ENCODE measurements around the gene IARS2.
"Not testable (repeated sequence)": the region's sequence is repeated elsewhere in the genome, so short reads cannot be mapped to it uniquely, and the experiment has no call there.

IARS2 gene

DNA sequence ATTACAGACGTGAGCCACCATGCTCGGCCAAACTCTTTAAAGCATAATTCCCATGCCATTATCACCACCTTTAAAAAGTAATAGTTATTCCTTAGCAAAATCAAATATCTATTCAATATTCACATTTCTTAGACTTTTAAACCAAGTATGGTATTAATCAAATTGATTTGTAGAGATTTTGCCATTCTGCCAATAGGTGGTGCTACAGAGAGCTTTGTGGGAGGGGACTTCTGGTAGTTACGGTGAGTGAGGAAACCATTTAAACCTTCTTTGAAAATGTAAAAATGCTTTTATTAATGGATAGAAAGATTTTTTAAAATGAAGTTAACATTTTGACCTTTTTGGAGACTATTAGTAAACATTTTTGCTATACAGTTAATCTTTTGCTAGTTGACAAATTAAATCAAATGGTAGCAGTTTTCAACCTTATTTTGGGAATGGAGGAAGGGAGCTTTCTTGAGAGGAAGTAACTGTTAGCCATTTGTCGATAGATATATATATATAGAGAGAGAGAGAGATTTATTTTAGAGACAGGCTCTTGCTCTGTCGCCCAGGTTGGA, 19.3 kb downstream of the IARS2 start:
- peak; percentile 24 for DNase-seq

DNA sequence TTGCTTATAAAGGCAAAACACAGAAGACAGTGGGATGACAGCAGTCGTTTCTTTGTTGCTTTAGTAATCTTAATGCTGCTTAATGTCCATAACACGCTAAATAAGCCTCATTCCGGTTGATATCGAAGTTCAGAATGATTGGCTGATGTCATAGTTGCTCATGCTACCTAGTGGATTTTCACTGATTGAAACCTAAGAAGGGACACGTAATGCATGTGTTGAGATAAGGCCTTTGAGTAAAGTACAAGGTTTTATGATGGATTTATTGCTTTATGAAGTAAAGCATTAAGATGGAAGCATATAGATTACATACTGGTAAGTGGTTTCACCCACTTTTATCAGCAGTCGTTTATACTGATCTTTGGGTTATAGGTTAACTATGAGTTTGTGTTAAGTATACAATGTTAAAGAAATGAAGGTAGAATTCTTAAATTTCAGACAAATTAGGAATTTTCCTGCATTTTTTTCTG, 25.1 kb downstream of the IARS2 start:
- no peak for DNase-seq

DNA sequence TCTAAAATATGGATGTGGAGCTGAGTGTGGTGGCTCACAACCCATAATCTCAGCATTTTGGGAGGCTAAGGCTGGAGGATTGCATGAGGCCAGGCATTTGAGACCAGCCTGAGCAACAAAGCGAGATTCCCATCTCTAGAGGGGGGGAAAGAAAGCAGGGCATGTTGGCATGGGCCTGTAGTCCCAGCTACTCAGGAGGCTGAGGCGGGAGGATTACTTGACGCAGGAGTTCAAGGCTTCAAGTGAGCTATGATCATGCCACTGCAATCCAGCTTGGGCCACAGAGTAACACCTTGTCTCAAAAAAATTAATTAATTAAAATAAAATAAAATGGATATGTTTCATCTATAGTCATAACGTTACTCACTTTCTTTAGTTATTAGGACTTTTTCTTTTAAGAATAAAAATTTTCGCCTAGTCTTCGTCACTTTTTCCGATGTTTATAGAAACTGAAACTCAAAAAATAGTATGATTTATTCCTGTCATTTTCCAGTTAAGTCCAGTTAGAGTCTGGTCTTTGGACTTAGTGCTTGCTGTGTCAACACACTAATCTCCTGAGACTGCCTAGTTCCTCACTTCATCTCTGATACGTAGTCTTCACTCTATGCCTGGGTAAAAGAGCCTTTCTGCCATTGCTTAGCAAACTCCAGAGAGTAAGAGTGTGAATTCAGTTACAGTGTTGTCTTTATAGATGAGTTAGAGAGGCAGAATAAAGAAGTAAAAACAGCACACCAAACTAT, 28.0 kb downstream of the IARS2 start:
- DNase-seq, result no peak

DNA sequence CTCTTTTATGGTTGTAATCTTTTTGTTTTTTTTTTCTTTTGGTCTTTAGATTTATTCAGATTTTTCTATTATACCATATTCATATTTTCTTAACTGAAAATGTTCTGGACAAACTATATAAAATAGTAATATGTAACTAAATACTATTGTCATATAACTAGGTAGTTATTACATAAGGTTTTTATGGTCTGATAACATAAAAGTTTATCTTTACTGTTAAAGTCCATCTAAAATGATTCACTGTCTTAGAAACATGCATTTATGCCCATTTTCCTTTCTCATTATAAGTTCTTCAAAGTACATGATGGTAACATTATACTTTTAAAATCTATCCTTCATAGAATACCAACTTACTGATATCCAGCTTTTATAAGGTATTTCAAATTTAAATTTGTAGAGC, 29.1 kb downstream of the IARS2 start:
- no peak for DNase-seq

DNA sequence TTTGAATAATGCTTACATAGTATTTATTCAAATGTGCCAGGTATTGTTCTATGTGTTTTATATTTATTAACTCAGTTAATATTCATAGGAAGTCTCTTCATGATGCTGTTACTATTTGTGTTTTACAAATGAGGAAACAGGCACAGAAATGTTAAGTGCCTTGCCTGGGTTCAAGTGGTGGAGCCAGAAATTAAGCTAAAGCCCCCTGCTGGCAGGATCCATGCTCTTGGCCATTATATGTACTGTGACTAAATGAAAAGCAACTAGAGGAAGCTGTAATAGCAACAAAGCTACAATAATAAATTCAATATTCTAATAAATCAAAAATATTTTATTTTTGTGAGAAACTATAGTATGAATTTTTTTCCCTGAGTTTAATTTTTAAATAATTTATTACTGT, 30.0 kb downstream of the IARS2 start:
- peak; percentile 14 for DNase-seq

DNA sequence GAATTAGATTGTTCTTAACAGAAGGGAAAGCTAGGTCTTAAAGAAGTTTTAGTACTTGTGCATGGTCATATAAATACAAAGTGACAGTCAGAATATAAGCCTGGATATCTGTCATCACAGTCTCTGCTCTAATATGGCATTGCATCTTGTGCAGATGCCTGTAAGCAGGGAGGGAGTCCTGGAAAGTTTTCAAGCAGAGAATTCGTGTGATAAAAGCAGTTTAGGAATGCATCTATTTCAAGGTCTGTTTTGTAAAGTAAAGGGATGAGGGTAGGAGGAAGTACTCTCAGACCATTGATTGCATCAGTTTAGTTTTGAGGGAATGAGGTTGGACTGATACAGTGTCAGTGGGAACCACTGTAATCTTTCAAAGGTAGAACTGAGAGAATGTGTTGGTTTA, 30.6 kb downstream of the IARS2 start:
- no peak for DNase-seq

DNA sequence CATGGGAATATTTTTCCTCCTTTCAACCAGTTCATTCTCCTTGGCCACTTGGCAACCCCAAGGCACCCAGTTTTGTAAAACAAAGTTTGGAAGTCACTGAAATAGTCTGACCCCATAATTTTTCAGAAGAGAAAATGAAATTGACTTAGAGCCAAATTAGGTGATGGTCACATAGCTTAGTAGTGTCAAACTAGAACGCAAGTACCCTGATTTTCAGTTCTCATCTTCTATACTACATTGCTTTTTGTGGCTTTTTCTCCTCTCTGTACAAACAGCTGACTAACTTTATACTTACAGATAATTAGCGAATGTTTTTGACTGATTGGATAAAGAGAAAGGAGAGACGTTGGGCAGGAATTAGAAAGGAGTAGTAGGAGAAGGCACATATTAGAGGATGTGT, 33.1 kb downstream of the IARS2 start:
- DNase-seq, result no peak

DNA sequence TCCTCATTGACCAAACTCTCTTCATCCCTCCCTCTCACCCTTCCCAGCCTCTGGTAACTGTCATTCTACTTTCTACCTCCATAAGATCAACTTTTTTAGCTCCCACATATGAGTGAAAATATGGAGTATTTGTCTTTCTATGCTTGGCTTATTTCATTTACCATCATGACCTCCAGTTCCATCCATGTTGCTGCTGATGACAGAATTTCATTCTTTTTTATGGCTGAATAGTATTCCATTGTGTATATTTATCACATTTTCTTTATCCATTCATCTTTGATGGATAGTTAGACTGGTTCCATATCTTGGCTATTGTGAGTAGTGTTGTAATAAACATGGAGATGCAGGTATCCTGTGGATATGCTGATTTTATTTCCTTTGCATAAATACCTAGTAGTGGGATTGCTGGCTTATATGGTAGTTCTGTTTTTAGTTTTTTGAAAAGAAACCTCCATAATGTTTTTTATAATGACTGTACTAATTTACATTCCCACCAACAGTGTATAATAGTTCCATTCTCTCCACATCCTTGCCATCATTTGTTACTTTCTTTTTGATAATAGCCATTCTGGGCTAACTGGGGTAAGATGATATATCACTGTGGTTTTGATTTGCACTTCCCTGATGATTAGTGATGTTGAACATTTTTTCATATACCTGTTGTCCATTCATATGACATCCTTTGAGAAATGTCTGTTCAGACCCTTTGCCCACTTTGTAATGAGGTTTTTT, 35.7 kb downstream of the IARS2 start:
- no peak for DNase-seq

DNA sequence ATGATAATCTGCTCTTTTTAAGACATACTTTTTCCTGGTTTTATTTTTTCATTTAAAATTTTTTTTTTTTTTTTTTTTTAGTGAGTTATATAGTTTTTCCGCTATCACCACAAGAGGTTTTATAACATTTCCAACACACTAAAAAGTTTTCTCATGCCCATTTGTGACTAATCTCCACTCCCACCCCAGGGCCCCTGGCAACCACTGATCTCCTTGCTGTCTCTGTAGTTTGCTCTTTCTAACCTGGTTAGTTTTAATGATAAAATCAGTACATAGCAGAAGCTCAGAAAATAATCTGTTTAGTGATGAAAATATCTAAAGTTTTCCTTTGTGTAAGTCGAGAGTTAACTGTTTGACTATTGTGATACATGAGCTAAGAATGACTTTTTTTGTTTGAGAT, 41.8 kb downstream of the IARS2 start:
- DNase-seq, result no peak

DNA sequence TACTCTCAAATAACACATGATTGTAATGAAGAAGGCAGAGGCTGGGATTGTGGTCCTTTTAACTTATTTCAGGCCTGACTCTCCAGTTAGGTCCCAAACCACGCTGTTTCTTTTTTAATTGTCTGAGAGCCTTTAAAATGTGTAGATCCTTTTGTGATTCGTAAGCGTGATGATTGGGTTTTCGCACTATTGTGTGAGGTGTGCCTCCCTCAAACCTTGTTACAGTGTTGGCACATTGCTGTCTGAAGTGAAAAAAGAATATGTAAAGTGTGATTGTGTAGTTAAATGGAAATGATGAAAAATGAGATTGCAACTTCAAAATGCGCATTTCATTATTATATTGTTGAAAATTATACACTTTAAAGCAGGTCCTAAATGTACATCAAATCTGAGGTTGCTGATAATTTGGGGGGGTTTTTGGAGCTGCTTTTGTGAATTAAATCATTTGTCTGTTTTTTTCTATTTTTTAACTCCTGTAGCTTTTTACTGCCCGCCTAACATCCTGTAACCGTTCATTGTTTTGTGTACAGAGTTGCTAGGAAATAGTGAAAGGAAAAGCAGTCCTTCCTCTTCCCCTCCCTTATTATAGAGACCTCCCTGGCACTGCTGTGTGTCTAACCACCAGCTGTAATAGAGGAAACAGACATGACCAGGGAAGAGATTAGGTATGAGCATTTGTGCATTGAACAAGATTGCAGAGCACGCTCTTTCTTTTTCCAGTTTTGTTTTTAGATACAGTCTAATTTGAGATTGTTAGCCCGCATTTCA, 43.3 kb downstream of the IARS2 start:
- no peak for DNase-seq

DNA sequence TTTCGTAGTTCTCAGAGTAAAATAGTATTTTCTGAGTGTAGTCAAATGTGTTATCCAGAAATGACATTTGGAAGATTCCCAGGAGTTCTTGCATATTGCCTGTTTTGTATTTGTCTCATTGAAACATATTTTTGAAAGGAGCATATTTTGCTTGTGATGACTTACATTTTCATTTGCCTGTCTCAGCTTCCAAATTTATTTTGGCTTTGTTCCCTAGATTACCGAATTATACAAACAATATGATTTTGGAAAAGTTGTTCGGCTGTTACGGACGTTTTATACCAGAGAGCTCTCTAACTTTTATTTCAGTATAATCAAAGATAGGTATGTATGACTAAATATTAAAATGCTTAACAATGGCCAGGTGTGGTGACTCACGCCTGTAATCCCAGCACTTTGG, 46.0 kb downstream of the IARS2 start:
- DNase-seq, result no peak

DNA sequence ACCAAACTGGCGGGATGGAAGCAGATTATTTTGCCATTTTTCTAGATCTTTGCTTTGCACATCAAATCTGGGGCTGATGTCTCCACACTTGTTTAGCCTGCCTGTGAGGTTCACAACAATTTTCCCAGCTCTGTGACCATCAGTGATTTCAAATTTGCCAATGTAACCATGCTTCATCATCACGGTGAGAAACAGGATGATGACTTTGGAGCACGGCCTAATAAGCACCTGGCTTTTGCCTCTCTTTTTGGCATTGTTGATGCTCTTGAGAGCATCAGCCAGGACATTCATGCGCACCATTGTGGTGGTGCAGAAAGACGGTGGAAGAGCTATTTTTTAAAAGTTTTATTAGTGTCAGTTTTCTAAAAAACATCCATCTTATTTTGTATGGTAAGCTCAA, 50.1 kb downstream of the IARS2 start:
- DNase-seq, result no peak

DNA sequence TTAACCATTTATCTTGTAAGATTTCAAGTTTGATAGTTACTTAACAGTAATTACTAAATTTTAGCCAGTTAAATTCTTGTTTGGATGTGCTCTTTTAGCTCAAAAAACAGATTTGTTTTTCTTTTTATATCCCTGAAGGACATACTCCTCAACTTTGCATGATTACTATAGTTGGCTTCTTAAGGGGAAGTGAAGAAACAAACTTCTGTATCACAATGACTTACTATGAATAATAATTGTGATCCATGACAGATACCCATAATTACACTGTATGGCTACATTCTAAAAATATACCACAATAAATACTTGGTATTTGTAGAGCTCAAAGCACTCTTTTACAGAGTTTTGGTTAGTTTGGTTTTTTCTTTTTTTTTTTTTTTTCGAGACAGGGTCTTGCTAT, 55.8 kb downstream of the IARS2 start:
- DNase-seq, result no peak

DNA sequence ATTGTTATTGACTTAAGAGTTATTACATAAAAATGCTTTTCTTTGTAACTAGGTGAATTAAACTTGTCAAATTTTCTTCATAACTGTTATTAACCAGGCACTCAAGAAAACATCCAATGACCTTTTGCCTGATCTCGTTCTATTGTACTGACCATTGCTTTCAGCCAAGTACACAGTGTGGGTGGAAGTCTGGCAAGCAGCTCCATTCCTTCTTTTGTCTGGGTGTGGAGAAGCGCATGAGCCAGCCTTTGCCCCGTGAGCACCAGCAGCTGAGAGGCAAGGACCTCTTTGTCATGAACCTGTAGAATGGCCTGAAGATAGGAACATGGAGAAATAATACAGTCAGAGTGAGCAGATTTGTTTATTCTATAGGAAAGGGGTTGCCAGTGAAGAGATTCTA, 57.5 kb downstream of the IARS2 start:
- no peak for DNase-seq

DNA sequence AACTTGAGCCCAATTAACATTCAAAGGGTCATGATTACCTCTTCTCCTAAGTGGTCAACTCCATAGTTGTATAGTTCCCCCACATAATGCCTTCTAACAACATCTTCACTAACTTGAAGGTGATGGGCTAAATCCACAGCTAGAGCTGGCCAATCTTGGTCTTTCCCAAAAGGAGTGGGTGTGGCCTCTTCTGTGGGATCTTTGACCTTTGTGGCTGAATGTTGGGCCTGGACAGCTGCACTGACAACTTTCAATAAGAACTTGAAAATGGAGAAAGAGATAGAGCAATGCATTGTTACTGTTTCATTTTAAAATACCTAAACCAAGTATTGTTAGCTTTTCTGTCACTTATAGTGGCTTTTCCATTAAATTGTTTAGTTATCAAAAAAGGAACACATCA, 59.2 kb downstream of the IARS2 start:
- no peak for DNase-seq

DNA sequence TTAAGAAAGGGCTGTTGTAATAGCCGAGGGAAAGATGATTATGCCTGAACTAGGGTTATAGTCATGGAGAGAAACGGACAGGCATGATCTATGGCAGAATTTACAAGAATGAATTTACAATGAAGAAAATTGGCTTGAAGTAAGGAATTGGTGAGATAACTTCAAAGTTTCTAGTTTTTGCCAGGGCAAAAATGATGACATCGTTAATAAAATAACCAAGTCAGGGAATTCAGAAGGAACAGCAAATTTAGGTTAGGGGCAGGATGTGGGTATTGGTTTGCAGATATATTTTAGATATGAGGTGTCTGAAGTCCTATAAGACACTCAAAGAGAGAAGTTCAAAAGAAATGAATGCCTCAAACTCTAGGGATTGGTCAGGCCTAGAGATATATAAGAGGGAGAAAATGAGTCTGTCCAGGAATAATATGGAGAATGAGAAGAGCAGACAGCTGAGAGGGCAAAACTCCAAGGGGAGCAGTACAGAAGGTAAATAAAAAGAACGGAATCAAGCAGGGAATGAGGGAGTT, 62.8 kb downstream of the IARS2 start:
- no peak for DNase-seq

DNA sequence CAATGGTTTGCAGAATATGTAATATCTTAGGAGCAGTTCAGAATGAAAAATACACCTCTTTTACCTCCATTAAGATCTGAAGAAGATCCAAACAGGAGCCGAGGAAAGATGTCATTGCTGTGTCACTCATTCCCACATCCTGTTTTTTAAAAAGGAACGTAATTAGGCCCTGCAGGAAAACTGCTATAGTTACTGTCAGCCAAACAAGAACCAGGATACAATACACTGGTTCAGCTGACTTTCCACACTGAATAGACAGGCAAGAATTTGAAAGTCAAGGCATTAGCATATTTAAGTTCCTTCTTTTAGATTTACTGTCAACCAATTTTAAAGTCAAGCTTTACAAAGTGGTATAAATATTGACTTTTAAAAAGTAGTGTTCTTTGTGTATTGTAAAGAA, 63.8 kb downstream of the IARS2 start:
- DNase-seq, result no peak

DNA sequence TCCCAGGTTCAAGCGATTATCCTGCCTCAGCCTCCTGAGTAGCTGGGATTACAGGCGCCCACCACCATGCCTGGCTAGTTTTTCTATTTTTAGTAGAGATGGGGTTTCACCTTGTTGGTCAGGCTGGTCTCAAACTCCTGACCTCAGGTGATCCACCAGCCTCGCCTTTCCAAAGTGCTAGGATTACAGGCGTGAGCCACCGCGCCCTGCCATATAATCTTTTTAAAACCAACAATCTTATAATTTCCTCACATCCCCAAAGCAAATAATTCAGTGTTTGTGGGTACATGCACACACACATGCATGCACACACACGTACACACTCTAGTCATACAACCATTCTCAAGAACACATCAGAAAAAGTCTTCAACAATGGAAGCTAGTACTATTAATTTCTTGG, 64.6 kb downstream of the IARS2 start:
- DNase-seq, result not testable (repeated sequence)

DNA sequence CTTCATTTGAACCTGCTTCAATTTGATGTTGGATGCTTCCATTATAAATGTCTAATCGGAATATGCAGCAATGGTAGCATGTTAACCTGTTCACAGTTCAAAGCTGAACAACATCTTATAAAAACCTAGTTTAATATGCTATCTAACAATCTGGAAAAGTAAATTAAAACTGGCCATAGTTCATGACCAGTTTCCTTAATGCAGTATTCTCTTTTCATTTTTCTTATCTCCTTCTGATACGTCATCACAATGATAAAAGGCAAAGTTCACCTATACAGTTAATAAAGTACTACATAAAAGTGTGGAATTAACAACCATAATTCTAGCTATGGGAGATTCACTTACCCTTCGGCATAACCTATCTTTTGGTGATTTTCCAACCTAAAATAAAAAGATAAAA, 65.1 kb downstream of the IARS2 start:
- DNase-seq, result no peak

DNA sequence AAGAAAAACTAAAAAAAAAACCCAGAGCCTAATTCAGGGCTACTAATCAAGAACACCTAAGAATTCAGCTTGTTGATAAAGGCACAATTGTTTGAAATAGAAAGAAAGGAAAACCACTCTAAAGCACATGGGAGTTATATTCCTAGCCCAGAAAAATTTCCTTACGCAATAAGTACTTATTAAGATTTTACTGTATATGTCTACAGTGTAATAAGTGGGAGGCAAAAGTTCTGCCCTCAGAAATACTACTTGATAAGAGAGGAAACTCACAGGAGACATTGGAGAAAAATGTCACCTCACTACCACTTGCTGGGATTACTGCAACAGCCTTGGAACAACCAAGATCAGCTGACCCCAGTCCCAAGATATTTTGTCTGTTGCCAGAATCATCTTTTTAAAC, 66.1 kb downstream of the IARS2 start:
- DNase-seq, result no peak

DNA sequence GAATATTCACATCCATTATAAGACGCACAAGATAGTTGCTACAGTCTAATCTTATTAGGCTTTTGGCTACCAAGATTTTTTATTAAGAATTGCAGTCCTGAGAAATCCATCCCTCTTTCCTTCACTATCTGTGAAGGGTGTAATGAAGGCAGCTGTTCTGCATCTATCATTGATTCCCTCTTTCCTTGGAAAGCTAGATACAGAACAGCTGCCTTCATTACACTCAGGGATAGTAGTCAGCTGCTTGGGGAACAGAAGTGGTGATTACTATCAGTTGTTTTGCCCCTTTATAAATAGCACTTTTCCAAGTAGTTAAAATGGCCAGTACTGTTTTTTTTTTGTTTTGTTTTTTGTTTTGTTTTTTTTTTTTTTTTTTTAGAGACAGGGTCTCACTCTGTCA, 70.2 kb downstream of the IARS2 start:
- no peak for DNase-seq

DNA sequence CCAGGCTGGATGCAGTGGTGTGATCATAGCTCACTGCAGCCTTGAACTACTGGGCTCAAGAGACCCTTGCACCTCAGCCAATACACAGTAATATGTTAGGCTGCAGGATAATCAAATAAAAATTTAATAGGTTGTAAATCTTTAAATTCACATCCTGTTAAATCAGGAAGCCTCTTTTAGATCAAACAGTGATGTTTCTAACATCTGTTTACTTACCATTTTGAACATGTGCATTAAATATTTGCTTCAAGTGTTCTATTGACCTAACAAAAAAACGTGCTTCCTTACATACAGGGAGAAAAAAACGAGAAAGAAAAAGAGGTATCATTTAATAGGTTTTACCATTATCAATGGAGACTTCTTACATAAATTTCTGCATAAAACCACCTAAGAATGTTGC, 70.6 kb downstream of the IARS2 start:
- no peak for DNase-seq

DNA sequence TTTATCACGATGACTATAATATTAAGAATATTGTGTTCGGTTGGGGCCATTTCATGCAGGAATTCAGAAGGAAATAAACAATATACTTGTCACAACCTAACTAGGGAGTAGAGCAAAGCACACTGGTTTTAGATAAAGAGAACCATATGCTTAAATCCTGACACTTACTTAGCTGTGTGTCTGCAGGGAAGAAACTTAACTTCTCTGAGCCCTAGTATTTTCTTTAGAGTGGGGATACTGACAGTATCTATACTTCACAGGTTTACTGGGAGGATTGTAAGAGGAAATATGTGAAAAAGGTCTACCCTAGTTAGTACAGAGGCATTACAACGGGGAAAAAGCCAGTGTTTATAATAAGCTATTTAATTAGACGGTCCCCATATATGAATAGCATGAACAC, 72.9 kb downstream of the IARS2 start:
- DNase-seq, result no peak
